SHP77 treated with DMSO at 0.1 percent for 48 hours (cell line): ENCODE measurements around the gene MACROD1.
A peak's percentile ranks its signal among the peaks of the same experiment; 100 is the strongest.

Experiments
- DNase-seq: peaks from one replicate; lab custom pipeline; 2025; lab: John Stamatoyannopoulos, UW

The MACROD1 gene

GRCh38 chr11:64131683-64132190, 34.2 kb downstream of the MACROD1 start:
- DNase-seq, result no peak

GRCh38 chr11:64130618-64131017, 35.3 kb downstream of the MACROD1 start:
- no peak for DNase-seq

GRCh38 chr11:64129403-64129802, 36.5 kb downstream of the MACROD1 start:
- DNase-seq, result no peak

GRCh38 chr11:64128255-64129006, 37.5 kb downstream of the MACROD1 start:
- DNase-seq, result no peak

- no peak for DNase-seq
Measured at GRCh38 chr11:64127267-64128072, 38.4 kb downstream of the MACROD1 start.

GRCh38 chr11:64126796-64127195, 39.1 kb downstream of the MACROD1 start:
- no peak for DNase-seq

GRCh38 chr11:64126371-64126770, 39.5 kb downstream of the MACROD1 start:
- no peak for DNase-seq

GRCh38 chr11:64125676-64126075, 40.2 kb downstream of the MACROD1 start:
- no peak for DNase-seq

- no peak for DNase-seq
Measured at GRCh38 chr11:64124147-64124546, 41.8 kb downstream of the MACROD1 start.

- no peak for DNase-seq
Measured at GRCh38 chr11:64123679-64124078, 42.2 kb downstream of the MACROD1 start.

GRCh38 chr11:64122411-64123410, 43.2 kb downstream of the MACROD1 start:
- DNase-seq, result peak; percentile 51

- no peak for DNase-seq
Measured at GRCh38 chr11:64121663-64122410, 44.1 kb downstream of the MACROD1 start.

- DNase-seq, result peak; percentile 44
Measured at GRCh38 chr11:64120951-64121569, 44.9 kb downstream of the MACROD1 start.

- DNase-seq, result no peak
Measured at GRCh38 chr11:64119700-64120099, 46.2 kb downstream of the MACROD1 start.

- DNase-seq, result no peak
Measured at GRCh38 chr11:64118876-64119665, 46.8 kb downstream of the MACROD1 start.

- DNase-seq, result no peak
Measured at GRCh38 chr11:64117763-64118459, 48.0 kb downstream of the MACROD1 start.

GRCh38 chr11:64115531-64116522, 50.1 kb downstream of the MACROD1 start:
- DNase-seq, result no peak

- no peak for DNase-seq
Measured at GRCh38 chr11:64114231-64114630, 51.7 kb downstream of the MACROD1 start.
